Measurements from ENCODE around the gene FRAT1.

DNA sequence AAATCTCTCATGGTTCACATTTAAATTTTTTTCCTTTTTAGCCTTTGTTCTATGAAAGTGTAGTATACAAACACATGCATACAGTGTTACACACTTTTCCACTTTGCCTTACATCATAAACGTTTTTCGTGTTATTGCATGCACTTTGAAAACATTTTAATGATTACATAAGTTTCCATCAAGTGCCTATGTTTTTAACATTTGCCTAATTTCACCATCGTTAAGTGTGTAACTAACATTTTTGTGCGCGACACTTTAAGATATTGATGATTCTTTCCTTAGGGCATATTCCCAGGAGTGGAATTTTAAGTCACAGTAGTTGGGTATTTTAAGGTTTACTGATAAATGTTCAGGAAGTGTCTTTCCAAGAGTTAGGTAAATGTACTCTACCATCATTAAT, 16.9 kb downstream of the FRAT1 start:
- TF ChIP-seq, protein P1, sequence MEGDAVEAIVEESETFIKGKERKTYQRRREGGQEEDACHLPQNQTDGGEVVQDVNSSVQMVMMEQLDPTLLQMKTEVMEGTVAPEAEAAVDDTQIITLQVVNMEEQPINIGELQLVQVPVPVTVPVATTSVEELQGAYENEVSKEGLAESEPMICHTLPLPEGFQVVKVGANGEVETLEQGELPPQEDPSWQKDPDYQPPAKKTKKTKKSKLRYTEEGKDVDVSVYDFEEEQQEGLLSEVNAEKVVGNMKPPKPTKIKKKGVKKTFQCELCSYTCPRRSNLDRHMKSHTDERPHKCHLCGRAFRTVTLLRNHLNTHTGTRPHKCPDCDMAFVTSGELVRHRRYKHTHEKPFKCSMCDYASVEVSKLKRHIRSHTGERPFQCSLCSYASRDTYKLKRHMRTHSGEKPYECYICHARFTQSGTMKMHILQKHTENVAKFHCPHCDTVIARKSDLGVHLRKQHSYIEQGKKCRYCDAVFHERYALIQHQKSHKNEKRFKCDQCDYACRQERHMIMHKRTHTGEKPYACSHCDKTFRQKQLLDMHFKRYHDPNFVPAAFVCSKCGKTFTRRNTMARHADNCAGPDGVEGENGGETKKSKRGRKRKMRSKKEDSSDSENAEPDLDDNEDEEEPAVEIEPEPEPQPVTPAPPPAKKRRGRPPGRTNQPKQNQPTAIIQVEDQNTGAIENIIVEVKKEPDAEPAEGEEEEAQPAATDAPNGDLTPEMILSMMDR (IDR thresholded peaks at IDR 0.05; ENCODE audit: poor library complexity, severe bottlenecking) = no peak
- TF ChIP-seq RAD21 (conservative IDR thresholded peaks at IDR 0.05) = no peak
- no peak for TF ChIP-seq POLR2AphosphoS5 (IDR thresholded peaks at IDR 0.05)
- TF ChIP-seq MXI1 (conservative IDR thresholded peaks at IDR 0.05; ENCODE audit: poor library complexity, severe bottlenecking) = no peak
- no peak for TF ChIP-seq SMC3 (conservative IDR thresholded peaks at IDR 0.05; ENCODE audit: poor library complexity)
- TF ChIP-seq, protein P2, sequence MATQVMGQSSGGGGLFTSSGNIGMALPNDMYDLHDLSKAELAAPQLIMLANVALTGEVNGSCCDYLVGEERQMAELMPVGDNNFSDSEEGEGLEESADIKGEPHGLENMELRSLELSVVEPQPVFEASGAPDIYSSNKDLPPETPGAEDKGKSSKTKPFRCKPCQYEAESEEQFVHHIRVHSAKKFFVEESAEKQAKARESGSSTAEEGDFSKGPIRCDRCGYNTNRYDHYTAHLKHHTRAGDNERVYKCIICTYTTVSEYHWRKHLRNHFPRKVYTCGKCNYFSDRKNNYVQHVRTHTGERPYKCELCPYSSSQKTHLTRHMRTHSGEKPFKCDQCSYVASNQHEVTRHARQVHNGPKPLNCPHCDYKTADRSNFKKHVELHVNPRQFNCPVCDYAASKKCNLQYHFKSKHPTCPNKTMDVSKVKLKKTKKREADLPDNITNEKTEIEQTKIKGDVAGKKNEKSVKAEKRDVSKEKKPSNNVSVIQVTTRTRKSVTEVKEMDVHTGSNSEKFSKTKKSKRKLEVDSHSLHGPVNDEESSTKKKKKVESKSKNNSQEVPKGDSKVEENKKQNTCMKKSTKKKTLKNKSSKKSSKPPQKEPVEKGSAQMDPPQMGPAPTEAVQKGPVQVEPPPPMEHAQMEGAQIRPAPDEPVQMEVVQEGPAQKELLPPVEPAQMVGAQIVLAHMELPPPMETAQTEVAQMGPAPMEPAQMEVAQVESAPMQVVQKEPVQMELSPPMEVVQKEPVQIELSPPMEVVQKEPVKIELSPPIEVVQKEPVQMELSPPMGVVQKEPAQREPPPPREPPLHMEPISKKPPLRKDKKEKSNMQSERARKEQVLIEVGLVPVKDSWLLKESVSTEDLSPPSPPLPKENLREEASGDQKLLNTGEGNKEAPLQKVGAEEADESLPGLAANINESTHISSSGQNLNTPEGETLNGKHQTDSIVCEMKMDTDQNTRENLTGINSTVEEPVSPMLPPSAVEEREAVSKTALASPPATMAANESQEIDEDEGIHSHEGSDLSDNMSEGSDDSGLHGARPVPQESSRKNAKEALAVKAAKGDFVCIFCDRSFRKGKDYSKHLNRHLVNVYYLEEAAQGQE (IDR thresholded peaks at IDR 0.05; ENCODE audit: borderline replicate concordance) = no peak
- TF ChIP-seq EP300 (conservative IDR thresholded peaks at IDR 0.05; ENCODE audit: poor library complexity, severe bottlenecking) = no peak
